Lower lobe of right lung (tissue), 2 donors: ENCODE measurements around the gene DBN1. TPM values are rescaled to one million over a fixed set of nuclear protein-coding genes. Genes with fewer than 3 reads are reported as not detected.

ENCODE experiments used
- ATAC-seq, 2 donors: fragments of 200-7000 bp; cut with Tn5 transposase; one replicate each; pipeline ENCODE4 v1.9.1; 2020 to 2022; ENCODE audit warnings: mild to moderate bottlenecking in 2 of 2, moderate library complexity in 2 of 2
- DNase-seq: peaks from one replicate; pipeline ENCODE4 v3.0.0-alpha.2; 2020
- H3K27ac ChIP-seq: fragments of 200-600 bp; one replicate; pipeline ENCODE4 v1.8.0; 2022
- H3K27me3 ChIP-seq: fragments of 200-600 bp; one replicate; pipeline ENCODE4 v1.8.0; 2022; ENCODE audit warnings: low read depth
- H3K36me3 ChIP-seq: fragments of 200-600 bp; one replicate; pipeline ENCODE4 v1.8.0; 2022; ENCODE audit warnings: mild to moderate bottlenecking
- H3K4me1 ChIP-seq: fragments of 200-600 bp; one replicate; pipeline ENCODE4 v1.8.0; 2022
- H3K4me3 ChIP-seq: fragments of 200-600 bp; one replicate; pipeline ENCODE4 v1.8.0; 2022; ENCODE audit warnings: mild to moderate bottlenecking
- H3K9me3 ChIP-seq: fragments of 200-600 bp; one replicate; pipeline ENCODE4 v1.8.0; 2022
- CTCF ChIP-seq: fragments of 200-600 bp; IDR thresholded peaks from one replicate; pipeline ENCODE4 v1.8.0; 2022; ENCODE audit warnings: antibody characterized with exemption, mild to moderate bottlenecking
- intact Hi-C: fragments of 100-400 bp; cut with DNase I; formaldehyde crosslinking; loops from one replicate; pipeline ENCODE4 v1.11.0; 2022
- total RNA-seq: library from RNA; stranded (reverse); fragmentation: NEBNext Ultra II Directional; extraction: Animal tissue kit (Norgen Biotek cat#: 25700); gene quantifications from one replicate; pipeline ENCODE4 v1.2.1, GENCODE V29; 2021
- donor health status: DM: no; HTN: yes; CAD: no; lungs with severe emphysema.

The DBN1 gene
- total RNA-seq, 1 donor from 2014 or later, result 23.1 TPM

GRCh38 chr5:177455661-177456590 lies 17.5 kb downstream of the DBN1 start:
- ATAC-seq, result peak; percentile 81 to 84
- Histone ChIP-seq H3K36me3 (peaks cover 19% of the 10 kb centered on the region), H3K4me1 (peaks cover 29% of the 10 kb centered on the region), H3K4me3 (peak overlapping the region; percentile 79), H3K27ac (peak overlapping the region; percentile 76), H3K9me3 (no peaks in the 10 kb centered on the region), H3K27me3 (peaks cover 8% of the 10 kb centered on the region)
- intact Hi-C loops, result loop anchor here (10.0 kb wide), 1 partner anchor 51 kb away; the partner anchor contains the start of genes F12 and PFN3
- TF ChIP-seq CTCF, result peak; percentile 93
- DNase-seq, result peak; percentile 95

- Histone ChIP-seq H3K27me3 (peaks cover 16% of the 10 kb centered on the region), H3K9me3 (no peaks in the 10 kb centered on the region), H3K27ac (peak overlapping the region; percentile 76), H3K4me3 (peak overlapping the region; percentile 79), H3K4me1 (peaks cover 29% of the 10 kb centered on the region), H3K36me3 (peaks cover 16% of the 10 kb centered on the region)
- intact Hi-C loops, result loop anchor here (10.0 kb wide), 1 partner anchor 50 kb away; the partner anchor contains the start of genes F12 and PFN3
- peak; percentile 77 to 81 for ATAC-seq
- peak; percentile 76 for TF ChIP-seq CTCF
- peak; percentile 87 for DNase-seq
Observed at GRCh38 chr5:177455036-177455660, 18.3 kb downstream of the DBN1 start.

GRCh38 chr5:177454397-177455035 lies 18.9 kb downstream of the DBN1 start:
- Histone ChIP-seq H3K4me1 (peaks cover 29% of the 10 kb centered on the region), H3K9me3 (no peaks in the 10 kb centered on the region), H3K27ac (peak overlapping the region; percentile 76), H3K27me3 (peaks cover 22% of the 10 kb centered on the region), H3K36me3 (peaks cover 11% of the 10 kb centered on the region), H3K4me3 (peak overlapping the region; percentile 79)
- intact Hi-C loops, result loop anchor here (10.0 kb wide), 1 partner anchor 50 kb away; the partner anchor contains the start of genes F12 and PFN3
- peak; percentile 94 for DNase-seq
- TF ChIP-seq CTCF, result peak; percentile 94
- peak; percentile 83 to 86 for ATAC-seq

- intact Hi-C loops, result loop anchor here (10.0 kb wide), 1 partner anchor 49 kb away; the partner anchor contains the start of genes F12 and PFN3
- peak overlapping the region; percentile 79 for H3K4me3 ChIP-seq
- peaks cover 29% of the 10 kb centered on the region for H3K4me1 ChIP-seq
- H3K27ac ChIP-seq, result peak overlapping the region; percentile 76
- ATAC-seq (peak in 1 of 2 donors; percentile 0), DNase-seq (peak; percentile 64)
- TF ChIP-seq CTCF, result no peak
- peaks cover 25% of the 10 kb centered on the region for H3K27me3 ChIP-seq
- H3K36me3 ChIP-seq, result peaks cover 11% of the 10 kb centered on the region
- no peaks in the 10 kb centered on the region for H3K9me3 ChIP-seq
Observed at GRCh38 chr5:177453852-177454396, 19.5 kb downstream of the DBN1 start.
